ENCODE measurements around the gene FNBP1.

DNA sequence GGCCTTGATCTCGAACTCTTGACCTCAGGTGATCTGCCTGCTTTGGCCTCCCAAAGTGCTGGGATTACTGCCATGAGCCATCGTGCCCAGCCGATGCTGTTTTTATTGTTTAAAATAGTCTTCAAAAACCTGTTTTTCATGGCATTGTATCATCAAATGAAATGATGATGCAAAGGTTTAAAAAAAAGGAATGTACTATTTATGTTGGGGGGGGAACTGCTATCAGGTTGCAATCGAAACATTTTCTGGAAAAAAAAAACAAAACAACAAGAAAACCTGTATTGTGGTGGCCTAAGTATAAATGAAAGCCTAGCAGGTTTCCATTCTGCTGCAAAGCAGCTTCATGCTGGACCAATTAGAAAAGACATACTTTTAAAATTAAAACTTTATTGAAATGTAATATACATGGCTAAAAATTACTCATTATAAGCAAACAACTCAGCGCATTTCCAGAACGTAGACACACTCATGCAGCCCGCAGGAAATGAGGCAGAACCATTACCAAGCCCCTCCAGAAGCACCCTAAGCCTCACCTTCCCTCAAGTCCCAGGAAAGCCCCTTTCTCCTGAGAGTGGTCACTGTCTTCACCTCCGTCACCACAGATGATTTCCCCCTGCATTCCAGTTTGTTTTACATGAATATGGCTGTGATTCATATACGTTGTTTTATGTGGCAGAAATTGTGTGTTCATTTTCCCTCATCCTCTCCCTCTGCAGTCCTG lies 29.7 kb upstream of the FNBP1 start:
- TF ChIP-seq, protein P1, sequence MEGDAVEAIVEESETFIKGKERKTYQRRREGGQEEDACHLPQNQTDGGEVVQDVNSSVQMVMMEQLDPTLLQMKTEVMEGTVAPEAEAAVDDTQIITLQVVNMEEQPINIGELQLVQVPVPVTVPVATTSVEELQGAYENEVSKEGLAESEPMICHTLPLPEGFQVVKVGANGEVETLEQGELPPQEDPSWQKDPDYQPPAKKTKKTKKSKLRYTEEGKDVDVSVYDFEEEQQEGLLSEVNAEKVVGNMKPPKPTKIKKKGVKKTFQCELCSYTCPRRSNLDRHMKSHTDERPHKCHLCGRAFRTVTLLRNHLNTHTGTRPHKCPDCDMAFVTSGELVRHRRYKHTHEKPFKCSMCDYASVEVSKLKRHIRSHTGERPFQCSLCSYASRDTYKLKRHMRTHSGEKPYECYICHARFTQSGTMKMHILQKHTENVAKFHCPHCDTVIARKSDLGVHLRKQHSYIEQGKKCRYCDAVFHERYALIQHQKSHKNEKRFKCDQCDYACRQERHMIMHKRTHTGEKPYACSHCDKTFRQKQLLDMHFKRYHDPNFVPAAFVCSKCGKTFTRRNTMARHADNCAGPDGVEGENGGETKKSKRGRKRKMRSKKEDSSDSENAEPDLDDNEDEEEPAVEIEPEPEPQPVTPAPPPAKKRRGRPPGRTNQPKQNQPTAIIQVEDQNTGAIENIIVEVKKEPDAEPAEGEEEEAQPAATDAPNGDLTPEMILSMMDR (conservative IDR thresholded peaks at IDR 0.05 in 1 of 2, IDR thresholded peaks at IDR 0.05 in 1 of 2; ENCODE audit: low read depth in 1 of 2, low read length in 2 of 2): no peak
- no peak for TF ChIP-seq EZH2 (IDR thresholded peaks at IDR 0.05; ENCODE audit: low read length, missing control alignments)

Data from fibroblast of lung (primary cell).